GM18907 (cell line): ENCODE measurements around the gene GGACT.
A peak's percentile ranks its signal among the peaks of the same experiment; 100 is the strongest.

Experiments
- ATAC-seq: cut with Tn5 transposase; IDR thresholded peaks from one replicate; pipeline ENCODE4 v1.9.1; 2021; ENCODE audit warnings: mild to moderate bottlenecking, moderate library complexity; ENCODE audit not compliant: unreplicated experiment

Gene GGACT

DNA sequence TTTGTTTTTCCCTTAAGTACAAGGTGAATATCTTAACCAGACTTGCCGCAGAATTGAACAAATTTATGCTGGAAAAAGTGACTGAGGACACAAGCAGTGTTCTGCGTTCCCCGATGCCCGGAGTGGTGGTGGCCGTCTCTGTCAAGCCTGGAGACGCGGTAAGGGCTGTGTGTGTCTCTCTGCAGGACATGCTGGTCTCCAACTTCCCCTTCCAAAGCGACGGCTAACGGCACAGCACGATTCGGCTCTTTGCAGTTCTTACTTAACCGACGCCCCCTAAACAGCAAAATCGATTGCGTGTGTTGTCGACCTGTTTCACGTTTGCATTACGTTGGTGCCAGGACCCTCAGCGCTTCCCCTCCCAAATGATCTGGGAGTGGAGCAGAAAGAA lies 73.2 kb downstream of the GGACT start:
- ATAC-seq, result no peak

DNA sequence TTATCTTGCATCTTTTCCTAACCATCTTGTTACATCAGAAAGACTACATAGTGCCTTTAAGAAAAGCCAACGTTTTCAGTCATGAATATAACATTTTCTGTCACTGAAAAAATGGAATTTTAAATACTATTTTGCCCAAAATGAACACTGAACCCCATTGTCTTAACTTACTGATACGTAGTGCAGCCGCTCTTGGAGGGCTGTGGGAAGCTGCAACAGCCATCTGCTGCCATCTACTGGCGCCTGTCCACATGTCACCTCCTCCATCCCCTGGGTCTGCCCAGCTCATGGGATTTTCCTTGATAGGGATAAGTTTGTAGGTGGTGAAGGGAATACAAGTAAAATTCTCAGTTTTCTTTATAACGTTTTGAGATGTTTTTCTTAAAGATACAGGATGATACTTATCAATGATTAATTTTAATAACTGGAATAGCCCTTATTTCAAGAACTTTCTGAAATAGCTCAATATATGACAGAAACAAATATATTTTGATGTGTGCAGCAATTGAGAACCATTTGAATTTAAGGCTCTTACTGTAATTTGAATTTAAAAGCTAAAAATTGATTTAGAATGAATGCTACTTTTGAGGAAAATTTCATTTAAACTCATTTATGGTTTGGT lies 73.7 kb downstream of the GGACT start:
- ATAC-seq, result peak; percentile 85

DNA sequence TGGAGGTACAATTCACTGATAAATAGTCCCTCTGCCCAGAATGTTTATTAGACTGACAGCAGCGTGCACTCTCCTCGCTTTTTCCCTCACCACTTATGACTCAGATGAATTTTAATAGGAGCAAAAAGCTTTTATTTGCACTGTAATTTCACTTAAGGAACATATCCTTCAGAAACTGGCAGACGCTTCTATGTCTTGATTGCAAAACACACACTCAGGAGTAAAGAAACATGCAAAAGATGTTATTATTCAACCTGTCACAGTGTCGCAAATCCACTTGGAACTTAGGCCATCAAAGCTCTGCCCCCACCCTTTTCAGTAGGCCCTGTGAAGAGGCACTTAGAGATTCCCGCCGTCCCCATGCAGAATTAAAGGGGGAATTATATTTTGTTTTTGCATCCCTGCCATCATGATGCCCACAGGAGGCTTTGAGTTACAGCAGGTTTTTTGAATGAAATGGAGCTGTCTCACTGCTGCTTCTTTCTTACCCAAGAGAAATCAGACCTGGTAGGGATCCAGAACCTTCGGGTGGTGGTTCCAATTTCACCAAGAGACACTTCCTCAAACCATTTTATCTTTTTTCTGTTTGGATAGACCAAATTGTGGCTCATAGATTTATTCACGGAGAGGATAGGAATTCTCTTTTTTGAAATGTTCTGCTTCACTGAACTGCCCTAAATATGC lies 74.5 kb downstream of the GGACT start:
- no peak for ATAC-seq

DNA sequence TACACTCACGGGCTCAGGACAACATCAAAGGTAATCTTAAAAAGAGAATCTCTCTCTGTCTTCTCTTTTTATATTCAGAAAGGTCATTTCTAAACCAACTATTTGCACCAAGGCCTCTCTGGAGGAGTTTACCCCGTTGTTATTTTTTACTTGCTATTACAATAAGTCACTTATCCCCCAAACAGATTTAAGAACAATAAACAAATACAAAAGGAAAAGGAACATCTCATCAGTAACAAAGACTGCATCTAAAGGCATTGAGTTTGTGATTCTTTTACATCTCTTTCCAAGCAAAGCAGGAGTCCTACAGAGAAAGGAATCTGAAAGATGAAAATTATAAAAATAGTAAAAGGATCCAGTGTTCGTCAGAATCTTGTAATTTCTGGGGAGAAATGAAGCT lies 75.4 kb downstream of the GGACT start:
- ATAC-seq, result no peak

DNA sequence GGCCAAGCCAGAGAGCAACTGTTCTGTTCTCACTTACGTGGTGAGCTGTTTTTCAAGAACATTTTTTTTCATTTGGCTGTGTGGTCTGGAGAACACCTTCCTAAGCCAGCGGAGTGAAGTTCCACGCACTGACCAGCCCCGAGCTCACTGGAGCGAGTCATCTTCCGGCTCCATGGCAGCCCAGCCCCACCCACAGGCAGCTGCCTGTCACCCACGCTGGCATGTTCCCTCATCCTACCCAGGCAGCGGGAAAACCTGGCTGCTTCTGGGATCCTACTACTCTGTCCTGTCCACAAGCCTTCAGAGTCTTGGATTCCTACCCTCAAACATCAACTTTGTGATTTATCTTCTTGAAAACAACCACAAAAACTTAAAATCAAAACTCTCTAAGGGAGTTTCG lies 76.2 kb downstream of the GGACT start:
- no peak for ATAC-seq

DNA sequence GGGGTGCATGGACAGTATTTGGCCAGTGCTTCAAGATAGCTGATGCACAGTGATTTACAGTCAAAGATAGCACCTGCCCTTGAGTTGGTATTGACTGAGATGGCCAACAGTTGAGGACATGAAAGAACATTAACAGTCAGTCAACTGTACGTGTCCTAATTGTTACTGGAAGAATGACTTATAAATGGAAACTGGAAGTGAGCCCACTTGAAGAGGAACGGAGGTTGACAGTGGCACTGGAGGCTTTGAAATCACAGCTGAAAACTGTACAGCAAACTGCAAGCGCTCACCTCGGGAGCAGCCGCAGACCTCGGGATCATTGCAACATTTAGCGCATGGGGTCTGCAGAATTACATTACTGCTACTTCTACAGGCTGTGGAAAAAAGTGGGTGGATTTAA lies 77.1 kb downstream of the GGACT start:
- ATAC-seq, result no peak

DNA sequence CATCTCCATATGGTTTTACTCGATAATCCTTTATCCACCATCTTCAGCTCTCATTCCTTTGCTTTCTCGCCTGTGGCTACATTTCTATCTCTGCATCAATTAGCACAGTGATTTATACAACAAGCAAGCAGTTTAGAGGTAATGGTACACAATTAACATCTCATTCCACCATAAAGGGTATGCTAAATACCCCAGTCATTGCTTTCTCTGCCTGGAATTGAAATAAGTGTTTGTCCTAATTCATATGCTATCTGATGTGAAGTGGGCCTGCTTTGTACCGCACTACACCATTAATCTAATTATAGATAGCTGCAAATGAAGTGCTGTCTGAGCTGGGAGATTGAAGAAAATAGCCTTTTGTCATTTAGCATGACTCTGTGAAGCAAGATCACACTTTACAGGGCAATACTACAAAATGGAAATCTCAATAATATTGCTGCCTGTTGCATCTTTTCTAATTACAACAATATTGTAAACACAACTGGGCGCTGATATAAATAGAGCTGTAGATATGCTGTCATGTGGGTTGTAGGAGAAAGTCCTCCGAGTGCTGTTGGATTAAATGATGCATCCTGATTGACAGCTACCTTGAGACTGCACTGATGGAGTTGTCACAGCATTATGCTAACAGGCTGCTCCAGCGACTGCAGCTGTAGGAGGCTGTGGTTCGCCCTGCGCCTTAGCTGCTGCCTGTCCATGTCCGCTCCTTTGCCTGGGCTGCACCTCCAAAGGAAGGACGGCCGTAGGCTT lies 78.2 kb downstream of the GGACT start:
- ATAC-seq, result no peak

DNA sequence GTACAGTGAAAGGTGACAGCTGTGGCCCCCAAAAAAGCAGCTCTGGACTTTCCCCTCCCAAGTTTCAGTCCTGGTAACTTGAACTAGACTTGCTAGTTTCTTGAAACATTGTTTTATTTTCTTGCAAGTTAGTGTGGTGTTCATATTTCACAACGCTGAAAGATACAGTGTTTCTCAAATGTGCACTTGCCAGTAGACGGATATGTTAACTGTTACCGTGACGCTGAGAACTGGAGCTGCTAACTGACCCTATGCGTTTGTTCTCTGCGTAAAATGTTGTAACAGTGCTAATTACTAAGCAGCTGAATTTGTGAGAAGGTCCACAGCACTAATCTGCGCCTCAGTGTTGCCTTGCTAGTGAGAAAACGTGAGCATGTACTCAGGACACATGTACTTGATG lies 79.6 kb downstream of the GGACT start:
- ATAC-seq, result no peak

DNA sequence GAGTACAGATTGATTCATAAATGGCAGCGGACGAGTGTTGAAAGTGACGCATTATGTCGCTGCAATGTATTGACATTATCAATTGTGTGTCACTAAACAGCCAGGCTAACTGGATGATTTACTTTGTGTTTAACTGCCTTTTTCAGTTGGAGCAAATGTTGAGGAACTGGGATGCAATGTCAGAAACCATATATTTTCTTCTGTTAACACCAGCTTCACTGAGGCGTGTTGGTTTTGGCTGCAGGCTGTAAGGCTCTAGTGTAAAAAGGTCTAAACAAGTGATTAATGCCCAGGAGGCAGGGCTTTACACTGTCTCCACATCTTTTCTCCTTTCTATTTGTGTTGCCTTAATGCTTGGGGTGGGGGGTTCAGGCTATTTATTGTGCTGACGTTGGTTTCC lies 80.1 kb downstream of the GGACT start:
- ATAC-seq, result no peak

DNA sequence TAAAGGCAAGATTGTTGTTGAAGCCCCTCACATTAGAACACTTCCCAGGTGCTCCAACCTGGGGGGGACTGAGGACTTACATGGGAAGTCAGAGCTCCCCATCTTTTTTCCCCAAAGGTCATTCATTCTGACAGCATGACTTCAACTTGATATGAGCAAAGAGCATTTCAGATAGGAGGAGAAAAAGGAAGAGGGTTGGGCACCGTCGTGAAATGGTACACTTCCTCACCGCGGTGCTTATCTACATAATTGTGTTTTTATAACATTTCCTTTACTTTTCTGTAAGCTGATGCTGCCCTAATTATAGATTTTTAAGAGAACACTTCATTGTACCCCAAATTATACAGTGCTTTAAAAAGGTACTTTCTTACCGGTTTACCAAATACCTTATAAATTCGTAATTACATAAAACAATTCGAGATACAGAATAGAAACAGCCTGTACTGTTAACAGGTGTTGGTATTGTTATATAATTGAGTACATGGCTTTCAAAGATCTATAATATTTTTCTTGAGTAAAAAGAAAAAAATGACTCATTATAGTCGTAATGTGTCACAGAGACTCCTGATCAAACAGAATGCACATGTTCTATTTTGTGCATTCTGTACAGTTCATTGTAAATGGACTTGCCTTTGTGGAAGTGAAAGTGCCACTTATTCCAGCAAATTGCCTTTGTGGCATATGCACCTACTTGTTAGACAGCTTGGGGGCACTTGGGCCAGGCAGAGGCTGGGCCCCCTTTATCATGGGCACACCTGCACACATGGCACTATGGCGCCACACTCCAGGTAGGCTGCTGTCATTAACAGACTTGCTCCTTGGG lies 81.8 kb downstream of the GGACT start:
- no peak for ATAC-seq

DNA sequence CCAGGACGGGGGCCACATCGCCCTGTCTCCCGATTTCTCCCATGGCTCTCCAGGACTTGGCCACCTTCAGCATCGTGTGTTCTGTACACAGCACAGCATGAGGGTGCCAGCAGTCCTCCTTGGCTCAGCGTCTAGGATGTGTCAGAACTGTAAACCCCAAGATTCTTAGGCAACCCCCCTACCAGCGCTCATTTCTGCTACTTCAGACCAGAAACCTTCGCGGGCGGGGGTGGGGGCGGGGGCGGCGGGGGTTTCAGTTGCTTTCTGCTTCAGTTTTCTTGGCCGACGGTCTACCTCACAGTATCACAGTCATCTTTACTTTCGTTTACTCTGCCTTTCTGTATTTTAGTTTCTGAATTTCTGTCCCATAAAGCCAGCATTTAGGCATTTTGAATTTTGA lies 82.4 kb downstream of the GGACT start:
- ATAC-seq, result no peak

DNA sequence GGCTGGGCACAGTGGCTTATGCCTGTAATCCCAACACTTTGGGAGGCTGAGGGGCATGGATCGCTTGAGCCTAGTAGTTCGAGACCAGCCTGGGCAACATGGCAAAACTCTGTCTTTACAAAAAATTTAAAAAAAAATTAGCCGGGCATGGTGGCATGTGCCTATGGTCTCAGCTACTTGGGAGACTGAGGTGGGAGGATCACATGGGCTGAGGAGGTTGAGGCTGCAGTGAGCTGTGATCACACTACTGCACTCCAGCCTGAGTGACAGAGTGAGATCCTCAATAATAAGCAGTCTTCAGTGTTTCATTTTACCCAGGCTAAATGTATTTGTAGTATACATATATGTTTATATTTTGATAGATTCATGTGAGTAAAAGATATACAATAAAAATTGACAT lies 85.0 kb downstream of the GGACT start:
- no peak for ATAC-seq

DNA sequence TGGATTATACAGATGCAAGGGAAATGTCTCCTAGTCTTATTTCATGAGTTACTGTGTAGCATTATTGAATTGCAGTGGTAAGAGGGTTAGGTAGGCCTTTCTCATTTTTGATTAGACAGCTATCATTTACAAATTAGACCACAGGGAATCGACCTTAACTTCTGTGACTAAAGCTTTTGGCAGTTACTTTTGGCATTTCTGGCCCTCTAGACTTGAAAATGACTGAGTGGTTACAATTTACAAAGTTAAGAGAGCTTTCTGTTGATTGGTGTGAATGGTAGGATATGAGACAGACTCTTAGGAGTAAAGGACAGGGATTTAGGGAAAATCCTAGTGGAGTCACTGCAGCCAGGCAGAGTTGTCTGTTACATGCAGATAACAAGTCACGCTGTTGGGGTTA lies 86.1 kb downstream of the GGACT start:
- ATAC-seq, result no peak

DNA sequence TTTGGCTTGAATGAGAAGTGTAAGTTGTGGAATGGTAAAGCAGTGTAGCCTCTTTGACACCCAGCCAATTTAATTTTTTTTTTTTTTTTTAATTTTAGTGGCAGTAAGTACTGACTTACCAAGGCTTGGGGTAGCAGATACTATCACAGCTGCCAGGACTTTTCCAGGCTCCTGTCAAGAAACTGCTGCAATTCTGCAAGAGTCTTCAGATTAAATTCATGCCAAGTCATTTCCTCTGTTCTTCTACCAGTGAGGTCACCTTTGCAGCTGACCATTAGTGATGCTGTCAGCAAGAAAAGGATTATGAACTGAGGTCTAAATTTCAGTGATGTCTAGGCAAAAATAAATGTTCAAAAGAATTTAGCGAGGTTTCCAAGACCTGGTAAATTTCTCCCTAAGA lies 91.2 kb downstream of the GGACT start:
- no peak for ATAC-seq

DNA sequence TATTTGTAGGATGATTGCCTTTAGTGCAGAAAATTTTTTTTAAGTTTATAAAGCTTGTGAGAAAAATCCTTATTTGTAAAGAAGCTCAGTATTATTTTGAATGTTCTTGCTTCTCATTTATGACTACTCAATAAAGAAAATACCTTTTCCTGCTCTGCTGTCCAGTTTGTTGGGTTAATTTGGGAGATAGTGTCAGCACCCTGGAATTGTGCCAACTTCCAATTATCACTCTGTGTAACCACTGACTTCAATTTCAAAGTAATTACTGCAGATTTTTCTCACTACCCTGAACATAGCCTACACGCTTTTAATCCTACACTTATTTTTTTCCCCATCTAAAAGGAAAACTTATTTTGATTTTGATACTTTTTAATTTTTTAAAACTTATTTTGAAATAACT lies 93.1 kb downstream of the GGACT start:
- no peak for ATAC-seq

DNA sequence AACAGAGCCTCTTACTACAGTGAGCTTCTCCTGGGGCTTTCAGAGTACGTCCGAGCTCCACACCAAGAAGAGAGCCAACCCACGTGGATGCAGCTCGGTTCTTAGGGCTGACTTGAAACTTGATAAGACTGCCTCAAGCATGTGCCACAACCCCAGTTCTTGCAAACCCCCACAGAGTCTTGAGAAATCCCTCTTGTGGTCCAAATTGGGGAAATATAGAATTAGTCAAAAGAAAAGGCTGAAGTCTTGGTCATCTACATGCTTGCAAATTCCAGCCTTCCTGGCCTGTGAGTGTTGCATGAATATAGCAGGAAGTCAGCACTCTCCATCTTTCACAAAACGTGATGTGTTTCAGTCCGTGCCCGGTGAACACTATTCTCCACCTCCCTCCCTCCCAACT lies 95.2 kb downstream of the GGACT start:
- no peak for ATAC-seq

DNA sequence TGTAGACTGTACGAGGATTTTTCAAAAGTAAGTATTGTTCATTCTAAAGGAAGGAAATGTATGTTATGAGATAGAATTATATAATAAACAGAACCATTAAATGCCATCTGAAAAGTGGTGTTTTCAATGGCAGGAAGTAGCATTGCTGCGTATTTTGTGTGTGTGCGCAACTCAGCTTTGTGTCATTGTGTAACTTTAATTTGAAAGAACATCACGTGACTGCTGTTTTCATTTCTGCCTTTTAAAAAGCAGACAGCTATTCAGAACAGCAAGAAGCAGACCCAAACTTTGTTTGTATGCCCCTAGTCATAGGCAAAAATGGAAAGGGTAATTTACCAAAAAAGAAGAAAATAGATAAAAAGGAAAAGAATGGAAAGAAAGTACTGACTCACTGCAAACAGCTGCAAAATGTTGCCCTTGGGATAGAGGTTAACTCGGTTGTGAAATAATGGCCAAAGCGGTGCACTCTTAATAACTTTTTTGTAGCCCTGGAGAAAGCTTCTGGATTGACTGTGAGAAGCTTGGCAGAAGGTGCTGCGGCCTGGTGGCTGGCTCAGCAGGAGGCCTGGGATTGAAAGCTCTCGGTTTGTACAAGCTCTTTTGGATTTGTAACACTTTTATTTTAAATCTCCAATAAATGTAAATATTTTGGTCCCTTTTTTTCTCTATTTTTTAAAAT lies 97.3 kb downstream of the GGACT start:
- no peak for ATAC-seq

DNA sequence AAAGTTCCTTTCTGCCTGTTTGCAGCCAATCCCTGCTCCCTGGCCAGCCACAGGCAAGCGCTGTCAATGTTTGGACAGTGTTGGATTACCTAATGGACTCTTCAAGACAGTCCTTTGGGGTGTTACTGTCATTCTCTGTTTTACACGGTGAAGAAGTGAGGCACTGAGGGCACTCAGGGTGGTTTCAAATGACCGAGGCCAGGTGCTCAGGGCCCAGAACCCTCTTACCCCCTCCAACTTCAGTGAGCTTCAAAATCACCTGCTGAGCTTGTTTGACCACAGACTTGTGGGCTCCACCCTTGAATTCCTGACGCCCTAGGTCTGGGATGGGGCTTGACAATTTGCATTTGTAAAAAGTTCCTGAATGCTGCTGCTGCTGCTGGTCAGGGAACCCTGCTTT lies 97.9 kb downstream of the GGACT start:
- ATAC-seq, result no peak

DNA sequence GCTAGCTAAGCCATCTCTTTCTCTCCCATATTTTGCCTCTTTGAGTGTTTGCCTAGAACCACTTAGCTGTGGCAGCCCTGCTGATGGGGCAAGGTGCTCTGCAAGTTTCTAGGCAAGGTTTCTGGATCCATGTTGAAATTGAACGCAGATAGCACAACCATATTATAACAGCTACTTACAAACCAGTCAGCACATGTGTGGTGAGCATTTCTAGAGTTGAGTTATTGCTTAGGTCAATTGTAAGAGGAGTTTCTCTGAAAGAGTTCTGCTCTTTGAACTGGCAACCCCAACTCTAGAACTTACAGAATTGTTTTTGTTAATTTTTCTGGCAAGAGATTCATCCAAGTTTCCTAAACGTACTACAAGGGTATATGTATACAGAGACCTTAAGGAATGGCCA lies 103.3 kb downstream of the GGACT start:
- no peak for ATAC-seq

DNA sequence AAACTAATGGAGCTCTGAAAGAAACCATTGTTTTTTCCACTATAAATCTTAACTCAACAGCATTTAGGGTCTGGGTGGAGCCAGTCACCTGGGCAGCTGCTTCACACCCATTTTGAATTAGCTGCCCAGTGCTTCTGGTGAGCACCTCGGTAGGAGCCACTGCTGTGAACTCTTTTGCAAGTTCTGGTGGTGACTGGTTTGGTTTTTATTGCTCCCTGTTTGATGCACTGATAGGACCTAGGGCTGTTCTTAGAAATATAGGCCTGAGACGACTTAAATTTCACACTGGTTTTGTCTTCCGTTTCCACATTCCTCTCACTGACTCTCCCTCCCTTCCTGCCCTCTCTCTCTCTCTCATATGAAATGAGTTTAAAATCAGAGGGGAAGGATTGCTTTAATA lies 103.9 kb downstream of the GGACT start:
- no peak for ATAC-seq

DNA sequence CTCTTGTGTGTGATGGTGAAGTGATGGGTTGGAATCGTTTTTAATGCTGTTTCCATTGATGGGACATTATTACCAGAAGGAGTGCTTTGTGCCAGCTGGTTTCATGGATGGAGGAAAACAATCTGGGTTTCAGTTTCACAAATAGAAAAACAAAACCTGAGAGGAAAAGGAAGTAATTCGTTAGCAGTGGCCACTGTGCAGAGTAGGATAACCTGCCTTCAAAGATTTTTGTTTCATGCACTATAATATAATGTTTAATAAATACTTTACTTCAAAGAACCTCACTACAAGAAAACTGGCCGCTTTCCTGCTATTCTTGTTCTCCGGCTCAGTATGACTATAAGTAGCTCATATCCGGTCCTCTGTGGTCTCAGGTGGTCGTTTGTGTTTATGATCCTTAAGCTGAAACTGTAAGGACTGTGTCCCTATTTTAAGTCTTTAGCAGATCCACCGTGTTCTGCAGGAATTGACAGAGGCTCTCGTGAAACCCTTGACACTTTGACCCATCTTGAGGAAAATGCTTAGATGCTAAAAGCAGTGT lies 104.7 kb downstream of the GGACT start:
- ATAC-seq, result no peak
